K562 (cell line): ENCODE results near the gene ZC3H10. TPM values are rescaled to one million over a fixed set of nuclear protein-coding genes. Genes with fewer than 3 reads are reported as not detected.

ENCODE experiments used
- DIDO1 ChIP-seq: fragments of 450-650 bp; IDR thresholded peaks from 2 replicates; pipeline ENCODE4 v1.6.1; 2016; ENCODE audit warnings: low read depth, missing biosample characterization, missing genetic modification characterization
- EZH2 ChIP-seq: IDR thresholded peaks from 2 replicates; pipeline ENCODE4 v1.6.1; 2012; ENCODE audit warnings: low read depth, mild to moderate bottlenecking, inconsistent platforms, low read length, borderline replicate concordance
- NBN ChIP-seq: fragments of 450-650 bp; IDR thresholded peaks from 2 replicates; pipeline ENCODE4 v1.6.1; 2016; ENCODE audit warnings: low read depth, mild to moderate bottlenecking
- NEUROD1 ChIP-seq: fragments of 150-350 bp; IDR thresholded peaks from 2 replicates; pipeline ENCODE4 v1.6.1; 2014; ENCODE audit warnings: borderline replicate concordance, low read length, low read depth; ENCODE audit not compliant: partially characterized antibody
- NR1H2 ChIP-seq: sonication (generic); formaldehyde crosslinking; IDR thresholded peaks from 2 replicates; pipeline ENCODE4 v1.4.0; 2020; ENCODE audit warnings: mild to moderate bottlenecking, missing genetic modification reagents
- POLR2AphosphoS5 ChIP-seq: IDR thresholded peaks from 2 replicates; pipeline ENCODE4 v1.6.1; 2011; ENCODE audit warnings: mild to moderate bottlenecking, low read depth, low read length, moderate library complexity; ENCODE audit not compliant: control insufficient read depth, insufficient read depth
- PRMT5 ChIP-seq: sonication (generic); formaldehyde crosslinking; IDR thresholded peaks from 2 replicates; pipeline ENCODE4 v1.5.0; 2020; ENCODE audit warnings: missing genetic modification reagents
- SRSF1 ChIP-seq: fragments of 200-400 bp; formaldehyde crosslinking; IDR thresholded peaks from 2 replicates; pipeline ENCODE4 v1.6.1; 2017; ENCODE audit warnings: mild to moderate bottlenecking, low read depth, low read length, moderate library complexity
- TCF7 ChIP-seq: sonication (generic); IDR thresholded peaks from 2 replicates; pipeline ENCODE4 v1.6.1; 2016; ENCODE audit warnings: antibody characterized with exemption, borderline replicate concordance
- TCF7L2 ChIP-seq: fragments of 150-350 bp; IDR thresholded peaks from 2 replicates; pipeline ENCODE4 v1.6.1; 2016; ENCODE audit warnings: low read depth, mild to moderate bottlenecking, low read length, moderate library complexity
- XRCC3 ChIP-seq: fragments of 450-650 bp; IDR thresholded peaks from 2 replicates; pipeline ENCODE4 v1.6.1; 2017; ENCODE audit warnings: mild to moderate bottlenecking, moderate library complexity
- ZBTB17 ChIP-seq: fragments of 450-650 bp; formaldehyde crosslinking; IDR thresholded peaks from 2 replicates; pipeline ENCODE4 v1.4.0; 2020; ENCODE audit warnings: mild to moderate bottlenecking
- ZFP36 ChIP-seq: fragments of 150-350 bp; IDR thresholded peaks from 2 replicates; pipeline ENCODE4 v1.6.1; 2018; ENCODE audit warnings: low read length, low read depth; ENCODE audit not compliant: partially characterized antibody
- ZKSCAN3 ChIP-seq: fragments of 250-450 bp; sonication (Bioruptor Pico); IDR thresholded peaks from 2 replicates; pipeline ENCODE4 v1.4.0; 2020
- ZNF197 ChIP-seq: fragments of 200-800 bp; sonication (Bioruptor generic); IDR thresholded peaks from 2 replicates; pipeline ENCODE4 v1.6.1; 2016; ENCODE audit warnings: low read depth, missing genetic modification characterization, missing compliant biosample characterization
- ZNF311 ChIP-seq: fragments of 250-450 bp; sonication (Bioruptor Pico); IDR thresholded peaks from 2 replicates; pipeline ENCODE4 v1.4.0; 2020; ENCODE audit warnings: mild to moderate bottlenecking, moderate library complexity
- ZNF551 ChIP-seq: fragments of 250-450 bp; sonication (Bioruptor Pico); IDR thresholded peaks from 2 replicates; pipeline ENCODE4 v1.5.0; 2021; ENCODE audit warnings: mild to moderate bottlenecking, moderate library complexity
- polyA plus RNA-seq, 8 experiments: library from polyadenylated mRNA; depleted of rRNA in 4 of 8; stranded (reverse) in 5 of 8; unstranded in 3 of 8; fragments of >200 nt; fragmentation: Nextera tagmentation in 2 of 8; fragmentation: Illumina TruSeq in 1 of 8; extraction: Ambion mirVana in 2 of 8; extraction: Trizol in 1 of 8; gene quantifications; 2 replicates each; pipeline versions ENCODE4 v1.2.1 to v1.2.3, GENCODE V29; 2011 to 2014; ENCODE audit warnings: inconsistent platforms in 1 of 8, missing spikeins in 1 of 8
- total RNA-seq, 7 experiments: library from RNA; depleted of rRNA in 6 of 7; stranded (reverse); fragments of >200 nt in 6 of 7; fragmentation: Illumina TruSeq in 2 of 7; extraction: Trizol in 2 of 7; gene quantifications; 2 replicates each; pipeline versions ENCODE4 v1.2.1 to v1.2.3, GENCODE V29; 2011 to 2021; ENCODE audit warnings: low replicate concordance in 1 of 7
- TF ChIP-seq, protein P1 (sequence below): sonication (generic); formaldehyde crosslinking; IDR thresholded peaks from 2 replicates; pipeline ENCODE4 v1.8.0; 2022; ENCODE audit warnings: missing genetic modification reagents, mild to moderate bottlenecking, moderate library complexity, borderline replicate concordance
- TF ChIP-seq, protein P2 (sequence below): fragments of 250-450 bp; sonication (Bioruptor Pico); IDR thresholded peaks from 2 replicates; pipeline ENCODE4 v1.8.0; 2021; ENCODE audit warnings: moderate library complexity, mild to moderate bottlenecking, inconsistent platforms
- TF ChIP-seq, protein P3 (sequence below): IDR thresholded peaks from 2 replicates; pipeline ENCODE4 v1.6.1; 2014; ENCODE audit warnings: antibody characterized with exemption
- TF ChIP-seq, protein P4 (sequence below): fragments of 250-450 bp; sonication (Bioruptor Pico); IDR thresholded peaks from 2 replicates; pipeline ENCODE4 v1.5.0; 2021; ENCODE audit warnings: mild to moderate bottlenecking, borderline replicate concordance
- TF ChIP-seq, protein P5 (sequence below): IDR thresholded peaks from 2 replicates; pipeline ENCODE4 v1.6.1; 2016; ENCODE audit warnings: missing genetic modification characterization, missing compliant biosample characterization

The ZC3H10 gene
- total and polyA plus RNA-seq, 9 of the 15 experiments (the other 6 are each of a cell fraction or from before 2014, with no cell fraction given) = 0.31 to 4.1 (median 1.6) TPM

DNA sequence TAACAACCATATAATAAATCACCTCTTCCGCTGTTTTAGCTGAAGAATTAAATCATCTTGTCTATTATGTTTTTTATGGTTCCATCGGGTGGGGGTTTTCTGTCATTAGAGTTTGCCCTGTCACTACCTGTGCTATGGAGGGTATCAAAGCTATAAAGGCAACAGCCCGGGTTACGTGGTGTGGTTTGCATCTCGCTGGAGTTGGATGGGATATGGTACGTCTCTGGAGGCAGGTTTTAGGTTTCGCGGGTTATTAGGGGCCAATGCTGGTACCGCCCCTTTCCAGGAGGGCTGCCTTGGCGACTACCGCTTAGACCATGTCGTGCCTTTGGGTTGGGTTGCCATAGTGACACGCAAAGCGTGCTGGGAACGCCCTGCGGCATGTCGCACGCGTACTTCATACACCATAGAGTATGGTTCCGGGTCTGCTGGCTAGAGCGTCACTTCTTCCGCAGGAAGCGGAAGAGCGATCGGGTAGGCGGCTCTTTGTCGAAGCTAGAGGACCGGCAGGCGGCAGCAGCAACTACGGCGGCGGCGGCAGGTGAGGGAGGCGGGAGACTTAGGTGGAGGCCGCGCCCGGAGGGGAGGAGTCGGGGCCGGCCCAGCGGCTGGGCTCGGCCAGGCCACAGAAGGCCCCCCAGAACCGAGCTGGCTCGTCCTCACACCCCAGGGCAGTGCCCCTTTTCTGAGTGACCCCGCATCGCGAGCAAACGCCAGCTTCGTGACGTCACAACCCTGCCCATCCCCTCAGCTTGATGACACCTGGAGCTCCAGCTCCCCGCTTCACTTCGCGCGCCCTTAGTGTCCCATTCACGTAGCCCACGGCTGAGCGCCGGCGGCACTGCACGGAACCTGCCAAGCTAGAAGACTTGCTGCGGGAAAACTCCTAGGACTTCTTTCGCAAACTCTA, at the start of gene ZC3H10 (continued):
- TF ChIP-seq TCF7 = no peak
- TF ChIP-seq PRMT5 = no peak
- TF ChIP-seq, protein P1, sequence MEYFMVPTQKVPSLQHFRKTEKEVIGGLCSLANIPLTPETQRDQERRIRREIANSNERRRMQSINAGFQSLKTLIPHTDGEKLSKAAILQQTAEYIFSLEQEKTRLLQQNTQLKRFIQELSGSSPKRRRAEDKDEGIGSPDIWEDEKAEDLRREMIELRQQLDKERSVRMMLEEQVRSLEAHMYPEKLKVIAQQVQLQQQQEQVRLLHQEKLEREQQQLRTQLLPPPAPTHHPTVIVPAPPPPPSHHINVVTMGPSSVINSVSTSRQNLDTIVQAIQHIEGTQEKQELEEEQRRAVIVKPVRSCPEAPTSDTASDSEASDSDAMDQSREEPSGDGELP (CRISPR knock-in tag) = peak; percentile 97
- no peak for TF ChIP-seq TCF7L2
- TF ChIP-seq, protein P2, sequence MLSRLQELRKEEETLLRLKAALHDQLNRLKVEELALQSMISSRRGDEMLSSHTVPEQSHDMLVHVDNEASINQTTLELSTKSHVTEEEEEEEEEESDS (CRISPR knock-in tag) = no peak
- TF ChIP-seq NBN = peak; percentile 87
- peak; percentile 99 for TF ChIP-seq POLR2AphosphoS5
- peak; percentile 61; the same call in 1 of the 2 replicates for TF ChIP-seq DIDO1
- TF ChIP-seq ZKSCAN3 (CRISPR knock-in tag) = no peak
- TF ChIP-seq ZNF311 = no peak
- TF ChIP-seq, protein P3, sequence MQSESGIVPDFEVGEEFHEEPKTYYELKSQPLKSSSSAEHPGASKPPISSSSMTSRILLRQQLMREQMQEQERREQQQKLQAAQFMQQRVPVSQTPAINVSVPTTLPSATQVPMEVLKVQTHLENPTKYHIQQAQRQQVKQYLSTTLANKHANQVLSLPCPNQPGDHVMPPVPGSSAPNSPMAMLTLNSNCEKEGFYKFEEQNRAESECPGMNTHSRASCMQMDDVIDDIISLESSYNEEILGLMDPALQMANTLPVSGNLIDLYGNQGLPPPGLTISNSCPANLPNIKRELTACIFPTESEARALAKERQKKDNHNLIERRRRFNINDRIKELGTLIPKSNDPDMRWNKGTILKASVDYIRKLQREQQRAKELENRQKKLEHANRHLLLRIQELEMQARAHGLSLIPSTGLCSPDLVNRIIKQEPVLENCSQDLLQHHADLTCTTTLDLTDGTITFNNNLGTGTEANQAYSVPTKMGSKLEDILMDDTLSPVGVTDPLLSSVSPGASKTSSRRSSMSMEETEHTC = no peak
- peak; percentile 31 for TF ChIP-seq ZFP36
- TF ChIP-seq XRCC3 = no peak
- peak; percentile 79 for TF ChIP-seq ZNF551
- TF ChIP-seq SRSF1 = no peak
- no peak for TF ChIP-seq ZNF197 (CRISPR knock-in tag)
- TF ChIP-seq NEUROD1 = peak; percentile 70
- TF ChIP-seq ZBTB17 = peak; percentile 84
- TF ChIP-seq EZH2 = no peak
- TF ChIP-seq, protein P4, sequence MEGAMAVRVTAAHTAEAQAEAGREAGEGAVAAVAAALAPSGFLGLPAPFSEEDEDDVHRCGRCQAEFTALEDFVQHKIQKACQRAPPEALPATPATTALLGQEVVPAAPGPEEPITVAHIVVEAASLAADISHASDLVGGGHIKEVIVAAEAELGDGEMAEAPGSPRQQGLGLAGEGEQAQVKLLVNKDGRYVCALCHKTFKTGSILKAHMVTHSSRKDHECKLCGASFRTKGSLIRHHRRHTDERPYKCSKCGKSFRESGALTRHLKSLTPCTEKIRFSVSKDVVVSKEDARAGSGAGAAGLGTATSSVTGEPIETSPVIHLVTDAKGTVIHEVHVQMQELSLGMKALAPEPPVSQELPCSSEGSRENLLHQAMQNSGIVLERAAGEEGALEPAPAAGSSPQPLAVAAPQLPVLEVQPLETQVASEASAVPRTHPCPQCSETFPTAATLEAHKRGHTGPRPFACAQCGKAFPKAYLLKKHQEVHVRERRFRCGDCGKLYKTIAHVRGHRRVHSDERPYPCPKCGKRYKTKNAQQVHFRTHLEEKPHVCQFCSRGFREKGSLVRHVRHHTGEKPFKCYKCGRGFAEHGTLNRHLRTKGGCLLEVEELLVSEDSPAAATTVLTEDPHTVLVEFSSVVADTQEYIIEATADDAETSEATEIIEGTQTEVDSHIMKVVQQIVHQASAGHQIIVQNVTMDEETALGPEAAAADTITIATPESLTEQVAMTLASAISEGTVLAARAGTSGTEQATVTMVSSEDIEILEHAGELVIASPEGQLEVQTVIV (CRISPR knock-in tag) = peak; percentile 96
- no peak for TF ChIP-seq NR1H2 (CRISPR knock-in tag)
- TF ChIP-seq, protein P5, sequence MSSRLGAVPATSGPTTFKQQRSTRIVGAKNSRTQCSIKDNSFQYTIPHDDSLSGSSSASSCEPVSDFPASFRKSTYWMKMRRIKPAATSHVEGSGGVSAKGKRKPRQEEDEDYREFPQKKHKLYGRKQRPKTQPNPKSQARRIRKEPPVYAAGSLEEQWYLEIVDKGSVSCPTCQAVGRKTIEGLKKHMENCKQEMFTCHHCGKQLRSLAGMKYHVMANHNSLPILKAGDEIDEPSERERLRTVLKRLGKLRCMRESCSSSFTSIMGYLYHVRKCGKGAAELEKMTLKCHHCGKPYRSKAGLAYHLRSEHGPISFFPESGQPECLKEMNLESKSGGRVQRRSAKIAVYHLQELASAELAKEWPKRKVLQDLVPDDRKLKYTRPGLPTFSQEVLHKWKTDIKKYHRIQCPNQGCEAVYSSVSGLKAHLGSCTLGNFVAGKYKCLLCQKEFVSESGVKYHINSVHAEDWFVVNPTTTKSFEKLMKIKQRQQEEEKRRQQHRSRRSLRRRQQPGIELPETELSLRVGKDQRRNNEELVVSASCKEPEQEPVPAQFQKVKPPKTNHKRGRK (tag) = no peak
